Esophagus squamous epithelium (tissue), 5 donors: ENCODE results near the gene TPX2. TPM values are rescaled to one million over a fixed set of nuclear protein-coding genes. Genes with fewer than 3 reads are reported as not detected.
A peak's percentile ranks its signal among the peaks of the same experiment; 100 is the strongest.
"Not testable (repeated sequence)": the region's sequence is repeated elsewhere in the genome, so short reads cannot be mapped to it uniquely, and the experiment has no call there.

Experiments
- DNase-seq: peaks from one replicate; lab custom pipeline; 2025; lab: John Stamatoyannopoulos, UW
- H3K27ac ChIP-seq, 4 donors: fragments of 200-600 bp; sonication (generic); one replicate each; pipeline ENCODE4 v1.5.1; 2016 to 2019; ENCODE audit warnings: mild to moderate bottlenecking in 1 of 4
- H3K27me3 ChIP-seq, 4 donors: fragments of 200-600 bp; sonication (generic); 1 replicate in 3 of 4; 2 replicates in 1 of 4; pipeline versions ENCODE4 v1.5.1 to v1.6.0; 2017 to 2021; ENCODE audit warnings: antibody characterized with exemption in 1 of 4
- H3K36me3 ChIP-seq, 3 donors: fragments of 200-600 bp; sonication (generic); one replicate each; pipeline ENCODE4 v1.5.1; 2016 to 2019
- H3K4me1 ChIP-seq, 3 donors: fragments of 200-600 bp; sonication (generic); one replicate each; pipeline ENCODE4 v1.5.1; 2017 to 2019
- H3K4me3 ChIP-seq, 4 donors: fragments of 200-600 bp; sonication (generic); 1 replicate in 3 of 4; 2 replicates in 1 of 4; pipeline ENCODE4 v1.5.1; 2016 to 2019; ENCODE audit warnings: mild to moderate bottlenecking in 2 of 4, moderate library complexity in 1 of 4
- H3K9me3 ChIP-seq, 3 donors: fragments of 200-600 bp; sonication (generic); one replicate each; pipeline ENCODE4 v1.5.1; 2016 to 2019
- CTCF ChIP-seq, 6 experiments: fragments of 450-650 bp in 4 of 6; fragments of 200-600 bp in 2 of 6; sonication (generic) in 2 of 6; IDR thresholded peaks; one replicate each; pipeline ENCODE4 v1.5.1; 2016 to 2019; ENCODE audit warnings: antibody characterized with exemption in 6 of 6, mild to moderate bottlenecking in 4 of 6, moderate library complexity in 4 of 6
- POLR2A ChIP-seq, 4 donors: fragments of 450-650 bp; IDR thresholded peaks; one replicate each; pipeline ENCODE4 v1.6.1; 2017; ENCODE audit warnings: antibody characterized with exemption in 4 of 4, mild to moderate bottlenecking in 4 of 4, moderate library complexity in 3 of 4
- WGBS, 2 donors: methylation state at CpG; one replicate each; pipeline ENCODE4 v1.1.5; 2018; 5-methylcytosine and 5-hydroxymethylcytosine counted together
- intact Hi-C: fragments of 100-400 bp; cut with DNase I; formaldehyde crosslinking; loops from one replicate; pipeline ENCODE4 v1.15.0; 2022
- total RNA-seq, 4 donors: library from RNA; depleted of rRNA; stranded (reverse); fragments of >200 nt; gene quantifications; one replicate each; pipeline ENCODE4 v1.1.0, GENCODE V29; 2016
- donor health status: DM: yes; HTN: yes; CAD: no.

The TPX2 gene
- total RNA-seq, 4 donors from 2014 or later = 11.4 to 47.1 (median 18.2) TPM

DNA sequence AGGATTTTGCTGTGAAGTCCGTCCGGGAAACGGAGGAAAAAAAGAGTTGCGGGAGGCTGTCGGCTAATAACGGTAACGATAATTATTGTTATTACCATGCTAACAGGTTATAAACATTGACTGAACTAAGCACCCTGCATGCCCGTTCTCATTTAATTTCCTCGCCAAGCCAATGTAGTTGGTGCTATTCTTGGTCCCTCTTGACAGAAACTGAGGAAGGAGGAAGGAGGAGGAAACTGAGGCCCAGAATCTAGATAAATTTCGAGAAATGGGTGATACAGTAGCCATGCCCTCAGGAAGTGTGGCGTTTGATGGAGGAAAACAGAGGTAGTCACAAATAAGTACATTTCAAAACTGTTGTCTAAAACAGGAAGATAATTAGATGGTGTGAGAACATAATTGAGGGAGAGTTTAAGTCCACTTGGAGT, 474 bp downstream of the TPX2 start:
- intact Hi-C loops = no loop called here
- no peak for TF ChIP-seq POLR2A (IDR thresholded peaks at IDR 0.05)
- TF ChIP-seq CTCF (IDR thresholded peaks at IDR 0.05) = no peak
- 0 to 1% methylated on average over 6 to 8 of the region's 11 CpGs for WGBS, 2 donors
- H3K27ac ChIP-seq = peak overlapping the region; percentile 56 to 88 (median 74)
- H3K27me3 ChIP-seq = no peaks in the 10 kb centered on the region
- H3K9me3 ChIP-seq = no peaks in the 10 kb centered on the region
- H3K4me1 ChIP-seq = peaks cover 0 to 28% (median 5%) of the 10 kb centered on the region in 3 donors
- no peaks in the 10 kb centered on the region for H3K36me3 ChIP-seq
- peak overlapping the region; percentile 43 to 80 (median 70) for H3K4me3 ChIP-seq
- DNase-seq = no peak

- TF ChIP-seq CTCF (IDR thresholded peaks at IDR 0.05) = no peak
- TF ChIP-seq POLR2A (IDR thresholded peaks at IDR 0.05) = no peak
- Histone ChIP-seq H3K27me3 (no peaks in the 10 kb centered on the region), H3K4me1 (peaks cover 0 to 28% (median 5%) of the 10 kb centered on the region in 3 donors), H3K27ac (peak overlapping the region in 2 of 4 donors; percentile 70 to 88), H3K9me3 (no peaks in the 10 kb centered on the region), H3K36me3 (no peaks in the 10 kb centered on the region), H3K4me3 (peak overlapping the region; percentile 43 to 80 (median 70))
- intact Hi-C loops = no loop called here
- 0 to 6% methylated on average over 1 of the region's 1 CpG for WGBS, 2 donors
- DNase-seq = no peak
Measured at GRCh38 chr20:31740208-31740607, 1.1 kb downstream of the TPX2 start.

DNA sequence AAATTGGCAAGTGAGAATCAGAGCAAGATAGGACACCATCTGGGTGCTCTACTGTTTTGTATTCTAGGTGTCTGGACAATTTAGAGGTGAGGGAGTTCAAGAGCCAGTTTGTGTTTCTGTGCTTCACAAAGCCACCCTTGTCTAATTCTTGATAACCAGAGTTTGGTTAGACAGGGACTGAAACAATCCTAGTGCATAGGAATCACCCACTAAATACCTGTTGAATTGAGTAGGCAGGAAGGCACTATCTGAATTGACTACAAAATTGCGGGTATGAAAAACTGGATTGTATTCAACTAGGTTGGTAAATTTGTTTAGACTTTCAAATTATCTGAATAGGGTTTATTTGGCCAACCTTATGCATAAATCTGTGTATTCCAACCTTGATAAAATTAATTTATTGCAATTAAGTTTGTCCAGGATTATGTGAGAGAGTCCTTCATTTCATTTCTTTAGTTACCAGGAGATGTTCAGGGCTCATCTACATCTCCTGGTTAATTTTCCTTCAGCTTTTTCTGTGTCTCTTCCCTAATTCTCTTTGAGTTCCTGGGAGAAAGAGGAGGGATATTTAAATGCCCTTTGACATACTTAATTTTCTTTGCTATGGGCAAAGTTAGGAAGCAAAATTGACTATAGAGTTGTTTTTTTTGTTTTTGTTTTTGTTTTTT, 1.7 kb downstream of the TPX2 start:
- Histone ChIP-seq H3K9me3 (no peaks in the 10 kb centered on the region), H3K4me1 (peaks cover 0 to 29% (median 5%) of the 10 kb centered on the region in 3 donors), H3K27ac (peak overlapping the region in 1 of 4 donors; percentile 88), H3K27me3 (no peaks in the 10 kb centered on the region), H3K4me3 (peak overlapping the region in 3 of 4 donors; percentile 66 to 80 (median 75)), H3K36me3 (no peaks in the 10 kb centered on the region)
- DNase-seq = no peak
- 44 to 50% methylated on average over 1 of the region's 1 CpG for WGBS, 2 donors
- intact Hi-C loops = no loop called here
- TF ChIP-seq CTCF (IDR thresholded peaks at IDR 0.05) (no peak), POLR2A (IDR thresholded peaks at IDR 0.05) (no peak)

DNA sequence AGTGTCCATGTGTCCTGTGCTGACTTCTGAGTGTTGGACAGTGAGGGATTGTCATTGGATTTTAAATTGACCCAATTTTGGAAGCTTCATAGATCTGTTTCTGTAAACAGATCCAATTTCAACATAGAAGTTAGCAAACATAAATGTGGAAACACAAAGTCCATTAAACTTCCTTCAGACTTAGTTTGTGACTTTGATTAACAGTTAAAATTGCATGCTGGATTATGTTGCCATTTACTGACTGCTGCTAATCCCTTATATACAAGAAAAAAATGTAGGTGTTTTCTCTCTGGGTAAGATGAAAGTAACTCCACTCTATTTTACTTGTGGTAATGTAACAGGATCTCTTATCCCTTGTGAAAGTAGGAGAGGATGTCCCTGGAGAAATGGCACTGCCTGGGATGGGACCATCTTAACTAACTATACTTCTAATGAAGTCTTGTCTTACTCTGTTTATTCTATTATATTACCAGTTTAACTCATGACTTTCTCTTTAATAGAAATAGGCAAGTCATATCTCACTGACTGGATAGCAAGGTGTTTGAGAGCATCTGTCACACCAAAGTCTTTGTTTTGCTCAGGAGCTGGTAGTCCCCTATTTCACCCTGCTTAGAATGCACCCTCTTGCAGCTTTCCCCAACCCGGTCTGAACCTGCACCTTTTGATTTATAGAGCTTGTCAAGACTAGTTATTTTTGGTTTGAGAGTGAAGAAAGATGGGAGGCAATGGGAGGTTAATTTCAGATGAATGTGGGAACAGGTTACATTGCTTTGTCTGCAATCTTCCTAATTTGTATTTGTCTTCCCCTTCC, 7.2 kb downstream of the TPX2 start:
- WGBS, 2 donors = 5 to 23% methylated on average over 1 of the region's 1 CpG
- no peak for TF ChIP-seq POLR2A (IDR thresholded peaks at IDR 0.05)
- TF ChIP-seq CTCF (IDR thresholded peaks at IDR 0.05) = no peak
- DNase-seq = no peak
- H3K27ac ChIP-seq = no peak overlapping the region
- H3K9me3 ChIP-seq = no peaks in the 10 kb centered on the region
- no peaks in the 10 kb centered on the region for H3K36me3 ChIP-seq
- no peak overlapping the region for H3K4me3 ChIP-seq
- H3K4me1 ChIP-seq = peaks cover 0 to 16% (median 0%) of the 10 kb centered on the region in 3 donors
- intact Hi-C loops = no loop called here
- no peaks in the 10 kb centered on the region for H3K27me3 ChIP-seq

DNA sequence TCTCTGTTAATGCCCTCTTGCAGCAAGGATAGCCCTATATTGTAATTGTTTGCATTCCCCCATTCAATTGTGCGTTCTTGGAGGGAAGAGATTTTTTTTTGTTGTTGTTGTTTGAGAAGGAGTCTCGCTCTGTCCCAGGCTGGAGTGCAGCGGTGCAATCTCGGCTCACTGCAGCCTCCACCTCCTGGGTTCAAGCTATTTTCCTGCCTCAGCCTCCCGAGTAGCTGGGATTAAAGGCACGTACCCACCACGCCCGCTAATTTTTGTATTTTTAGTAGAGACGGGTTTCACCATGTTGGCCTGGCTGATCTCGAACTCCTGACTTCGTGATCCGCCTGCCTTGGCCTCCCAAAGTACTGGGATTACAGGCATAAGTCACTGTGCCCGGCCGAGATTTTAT, 7.9 kb downstream of the TPX2 start:
- intact Hi-C loops, H3K27ac ChIP-seq, H3K9me3 ChIP-seq, H3K36me3 ChIP-seq, H3K27me3 ChIP-seq, H3K4me3 ChIP-seq, DNase-seq: not testable (repeated sequence)
- peaks cover 0 to 16% (median 0%) of the 10 kb centered on the region in 3 donors for H3K4me1 ChIP-seq
- 80 to 89% methylated on average over 14 of the region's 14 CpGs for whole genome bisulfite sequencing, 2 donors
